ENCODE results near the gene TPRX2.
"Not testable (repeated sequence)": the region's sequence is repeated elsewhere in the genome, so short reads cannot be mapped to it uniquely, and the experiment has no call there.

Gene TPRX2

GRCh38 chr19:47863514-47863936 is 4.5 kb downstream of the TPRX2 start:
- Histone ChIP-seq H3K36me3 (no peaks in the 10 kb centered on the region), H3K4me3 (ENCODE audit: low read depth in 1 of 2, low read length in 1 of 2) (no peak overlapping the region), H3K27me3 (peaks cover 29% of the 10 kb centered on the region), H3K27ac (no peak overlapping the region), H3K9me3 (no peaks in the 10 kb centered on the region), H3K4me1 (ENCODE audit: control insufficient read depth in 1 of 2, insufficient read depth in 1 of 2, low read depth in 1 of 2, low read length in 1 of 2) (no peaks in the 10 kb centered on the region)
- TF ChIP-seq CTCF (IDR thresholded peaks at IDR 0.05), result peak; percentile 45

GRCh38 chr19:47865166-47865565 is 6.1 kb downstream of the TPRX2 start:
- TF ChIP-seq CTCF (IDR thresholded peaks at IDR 0.05), result no peak
- Histone ChIP-seq H3K9me3 (no peaks in the 10 kb centered on the region), H3K27me3 (peaks cover 29% of the 10 kb centered on the region), H3K4me1 (ENCODE audit: control insufficient read depth in 1 of 2, insufficient read depth in 1 of 2, low read depth in 1 of 2, low read length in 1 of 2) (no peaks in the 10 kb centered on the region), H3K4me3 (ENCODE audit: low read depth in 1 of 2, low read length in 1 of 2) (no peak overlapping the region), H3K36me3 (no peaks in the 10 kb centered on the region), H3K27ac (no peak overlapping the region)

GRCh38 chr19:47878906-47879305 is 19.9 kb downstream of the TPRX2 start:
- TF ChIP-seq CTCF (IDR thresholded peaks at IDR 0.05), result no peak

GRCh38 chr19:47879385-47879784 is 20.4 kb downstream of the TPRX2 start:
- not testable (repeated sequence) for H3K36me3 ChIP-seq; H3K27ac ChIP-seq; H3K4me3 ChIP-seq (ENCODE audit: low read depth in 1 of 2, low read length in 1 of 2); H3K4me1 ChIP-seq (ENCODE audit: control insufficient read depth in 1 of 2, insufficient read depth in 1 of 2, low read depth in 1 of 2, low read length in 1 of 2); H3K27me3 ChIP-seq; H3K9me3 ChIP-seq

More at GRCh38 chr19:47878906-47879305, 19.9 kb downstream of the TPRX2 start:
- H3K27me3 ChIP-seq, result no peaks in the 10 kb centered on the region
- H3K4me1 ChIP-seq (ENCODE audit: control insufficient read depth in 1 of 2, insufficient read depth in 1 of 2, low read depth in 1 of 2, low read length in 1 of 2), result no peaks in the 10 kb centered on the region
- H3K27ac ChIP-seq, result no peak overlapping the region
- no peaks in the 10 kb centered on the region for H3K36me3 ChIP-seq
- no peaks in the 10 kb centered on the region for H3K9me3 ChIP-seq
- no peak overlapping the region for H3K4me3 ChIP-seq (ENCODE audit: low read depth in 1 of 2, low read length in 1 of 2)

- no peak for TF ChIP-seq CTCF (IDR thresholded peaks at IDR 0.05)
- Histone ChIP-seq H3K27me3 (peaks cover 9% of the 10 kb centered on the region), H3K36me3 (no peaks in the 10 kb centered on the region), H3K27ac (no peak overlapping the region), H3K4me3 (ENCODE audit: low read depth in 1 of 2, low read length in 1 of 2) (no peak overlapping the region), H3K4me1 (ENCODE audit: control insufficient read depth in 1 of 2, insufficient read depth in 1 of 2, low read depth in 1 of 2, low read length in 1 of 2) (no peaks in the 10 kb centered on the region), H3K9me3 (no peaks in the 10 kb centered on the region)
These were observed 22.7 kb downstream of the TPRX2 start for GRCh38 chr19:47881757-47882156.

GRCh38 chr19:47882890-47883289 is 23.9 kb downstream of the TPRX2 start:
- H3K4me1 ChIP-seq (ENCODE audit: control insufficient read depth in 1 of 2, insufficient read depth in 1 of 2, low read depth in 1 of 2, low read length in 1 of 2), result no peaks in the 10 kb centered on the region
- H3K27me3 ChIP-seq, result peaks cover 9% of the 10 kb centered on the region
- H3K4me3 ChIP-seq (ENCODE audit: low read depth in 1 of 2, low read length in 1 of 2), result no peak overlapping the region
- no peaks in the 10 kb centered on the region for H3K9me3 ChIP-seq
- H3K36me3 ChIP-seq, result no peaks in the 10 kb centered on the region
- no peak overlapping the region for H3K27ac ChIP-seq
- TF ChIP-seq CTCF (IDR thresholded peaks at IDR 0.05), result no peak

Data from neutrophil (primary cell).